Fibroblast of lung (primary cell): Measurements from ENCODE around the gene UNC79.

Experiments
- CTCF ChIP-seq, 2 donors: IDR thresholded peaks in 1 of 2; conservative IDR thresholded peaks in 1 of 2; 1 replicate in 1 of 2; 2 replicates in 1 of 2; pipeline ENCODE4 v1.5.1; 2011 to 2012; ENCODE audit warnings: low read length in 2 of 2, control low read depth in 1 of 2, inconsistent platforms in 1 of 2, low read depth in 1 of 2, mild to moderate bottlenecking in 1 of 2
- EZH2 ChIP-seq: IDR thresholded peaks from 2 replicates; pipeline ENCODE4 v1.5.1; 2012; ENCODE audit warnings: low read length, control low read depth, mild to moderate bottlenecking; ENCODE audit errors: missing control alignments

GRCh38 chr14:93490001-93490400, 59.3 kb downstream of the UNC79 start:
- TF ChIP-seq CTCF (conservative IDR thresholded peaks at IDR 0.05 in 1 of 2, IDR thresholded peaks at IDR 0.05 in 1 of 2; ENCODE audit: low read depth in 1 of 2, low read length in 2 of 2) = no peak
- TF ChIP-seq EZH2 = no peak
